Heart left ventricle (tissue), 13 donors: ENCODE results near the gene TERT.

Experiments
- POLR2A ChIP-seq, 2 donors: fragments of 450-650 bp; IDR thresholded peaks; one replicate each; pipeline ENCODE4 v1.6.1; 2017; ENCODE audit warnings: antibody characterized with exemption in 2 of 2, mild to moderate bottlenecking in 2 of 2, moderate library complexity in 2 of 2
- TF ChIP-seq, protein P1 (sequence below), 12 donors: fragments of 200-600 bp; sonication (generic) in 4 of 12; IDR thresholded peaks; one replicate each; pipeline versions ENCODE4 v1.5.0 to v1.8.0; 2018 to 2022; ENCODE audit warnings: antibody characterized with exemption in 12 of 12, mild to moderate bottlenecking in 5 of 12
- donor health status: ischemic (EF 13 %, LVEDD 7.1; RV severe dilation, severe dysfunction).
- donor health status: DM: no; HTN: yes; CAD: no.
- donor health status: DM: no; HTN: no; CAD: no.
- donor health status: ischemic (EF 25% LVEDD 6.9; RV normal size, moderate dysfunction).
- donor health status: ischemic (EF 25% LVEDD 5.7; RV mildly dilated, moderate dysfunction).
- donor health status: ischemic (EF 35%, LVEDD 5.7; RV mildly dilated, moderate dysfunction).
- donor health status: nonischemic (EF 11% LVEDD 7.7; RV severe dilation, severe dysfunction).
- donor health status: DM: yes; HTN: yes; CAD: no.
- donor health status: PGD.
- donor health status: ischemic (EF 29% LVEDD 5.4; RV normal size, mild dysfunction).
- donor health status: nonischemic (EF 23%, LVEDD 6.1; RV moderate dilation, normal function).

DNA sequence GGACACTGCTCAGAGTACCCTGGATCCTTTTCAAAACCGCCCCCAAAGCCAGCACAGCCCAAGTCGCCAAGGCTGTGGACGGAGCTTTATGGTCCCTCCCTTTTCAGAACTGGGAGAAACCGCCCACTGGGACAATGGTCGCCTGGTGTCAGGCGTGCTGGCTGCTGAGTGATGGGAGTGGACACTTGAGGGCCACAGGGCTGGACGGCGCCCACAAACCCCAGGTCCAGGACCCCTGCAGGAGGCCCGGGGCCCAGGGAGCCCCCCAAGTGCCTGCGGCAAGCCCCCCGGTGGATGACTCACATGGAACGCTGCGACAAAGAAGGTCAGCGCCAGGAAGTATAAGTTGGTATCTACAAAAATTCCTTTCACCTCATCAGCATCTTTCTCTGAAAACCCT is 39.1 kb upstream of the TERT start:
- TF ChIP-seq, protein P1, sequence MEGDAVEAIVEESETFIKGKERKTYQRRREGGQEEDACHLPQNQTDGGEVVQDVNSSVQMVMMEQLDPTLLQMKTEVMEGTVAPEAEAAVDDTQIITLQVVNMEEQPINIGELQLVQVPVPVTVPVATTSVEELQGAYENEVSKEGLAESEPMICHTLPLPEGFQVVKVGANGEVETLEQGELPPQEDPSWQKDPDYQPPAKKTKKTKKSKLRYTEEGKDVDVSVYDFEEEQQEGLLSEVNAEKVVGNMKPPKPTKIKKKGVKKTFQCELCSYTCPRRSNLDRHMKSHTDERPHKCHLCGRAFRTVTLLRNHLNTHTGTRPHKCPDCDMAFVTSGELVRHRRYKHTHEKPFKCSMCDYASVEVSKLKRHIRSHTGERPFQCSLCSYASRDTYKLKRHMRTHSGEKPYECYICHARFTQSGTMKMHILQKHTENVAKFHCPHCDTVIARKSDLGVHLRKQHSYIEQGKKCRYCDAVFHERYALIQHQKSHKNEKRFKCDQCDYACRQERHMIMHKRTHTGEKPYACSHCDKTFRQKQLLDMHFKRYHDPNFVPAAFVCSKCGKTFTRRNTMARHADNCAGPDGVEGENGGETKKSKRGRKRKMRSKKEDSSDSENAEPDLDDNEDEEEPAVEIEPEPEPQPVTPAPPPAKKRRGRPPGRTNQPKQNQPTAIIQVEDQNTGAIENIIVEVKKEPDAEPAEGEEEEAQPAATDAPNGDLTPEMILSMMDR (IDR thresholded peaks at IDR 0.05): no peak
- TF ChIP-seq POLR2A (IDR thresholded peaks at IDR 0.05): no peak
